Activated CD4-positive, alpha-beta T cell treated with anti-CD3 and anti-CD28 coated beads for 36 hours (primary cell): ENCODE data around the gene FPR1. TPM values are rescaled to one million over a fixed set of nuclear protein-coding genes. Genes with fewer than 3 reads are reported as not detected.
"Not testable (repeated sequence)": the region's sequence is repeated elsewhere in the genome, so short reads cannot be mapped to it uniquely, and the experiment has no call there.

ENCODE experiments used
- ATAC-seq: fragments of 200-7000 bp; cut with Tn5 transposase; one replicate; pipeline ENCODE4 v1.10.0; 2021; ENCODE audit warnings: mild to moderate bottlenecking, moderate library complexity
- CTCF ChIA-PET: fragments of 350-600 bp; sonication (Branson Sonifier 250); formaldehyde crosslinking; loops from one replicate; lab custom pipeline; 2021; ENCODE audit warnings: antibody characterized with exemption; lab: Charles Lee
- POLR2A ChIA-PET: fragments of 350-600 bp; sonication (Branson Sonifier 250); formaldehyde crosslinking; loops from one replicate; lab custom pipeline; 2021; ENCODE audit warnings: antibody characterized with exemption, inconsistent platforms; lab: Charles Lee
- DNase-seq: peaks from one replicate; pipeline ENCODE4 v3.0.0-alpha.2; 2020
- H3K27ac Mint-ChIP-seq: one replicate; pipeline ENCODE4 v1.8.0; 2021; ENCODE audit warnings: mixed read lengths
- H3K27me3 Mint-ChIP-seq: one replicate; pipeline ENCODE4 v1.8.0; 2021; ENCODE audit warnings: mixed read lengths
- H3K36me3 Mint-ChIP-seq: one replicate; pipeline ENCODE4 v1.8.0; 2021; ENCODE audit warnings: low read depth, mixed read lengths
- H3K4me1 Mint-ChIP-seq: one replicate; pipeline ENCODE4 v1.8.0; 2021; ENCODE audit warnings: mixed read lengths
- H3K4me3 Mint-ChIP-seq: one replicate; pipeline ENCODE4 v1.8.0; 2021; ENCODE audit warnings: mild to moderate bottlenecking, moderate library complexity, mixed read lengths
- H3K9me3 Mint-ChIP-seq: one replicate; pipeline ENCODE4 v1.8.0; 2021; ENCODE audit warnings: low read depth, mixed read lengths
- intact Hi-C, 2 experiments: fragments of 100-400 bp; cut with DNase I in 1 of 2; cut with micrococcal nuclease in 1 of 2; formaldehyde crosslinking; loops; one replicate each; pipeline versions ENCODE4 v1.14.2 to v1.15.1; 2022 to 2024; cut with DNase I, micrococcal nuclease
- total RNA-seq, 2 experiments: library from RNA; stranded (reverse); gene quantifications; one replicate each; pipeline ENCODE4 v1.2.3, GENCODE V29; 2021

The FPR1 gene
- total RNA-seq, 2 experiments from 2014 or later = not detected

GRCh38 chr19:51750400-51751094 lies 1.1 kb downstream of the FPR1 start:
- Mint-ChIP-seq H3K9me3 (no peaks in the 10 kb centered on the region), H3K4me1 (no peaks in the 10 kb centered on the region), H3K27ac (no peak overlapping the region), H3K27me3 (peaks cover 5% of the 10 kb centered on the region), H3K4me3 (no peak overlapping the region), H3K36me3 (no peaks in the 10 kb centered on the region)
- POLR2A ChIA-PET = no interaction called here
- ATAC-seq (no peak), DNase-seq (no peak)
- CTCF ChIA-PET = interaction anchor here (0.6 kb wide), 1 partner anchor 514 kb away, joined by 3 read pairs; no protein-coding TSS in a partner anchor
- intact Hi-C loops = no loop called here

- H3K4me3 Mint-ChIP-seq = no peak overlapping the region
- DNase-seq = no peak
- no peaks in the 10 kb centered on the region for H3K36me3 Mint-ChIP-seq
- H3K27me3 Mint-ChIP-seq = peaks cover 3% of the 10 kb centered on the region
- ChIA-PET POLR2A (no interaction called here), CTCF (no interaction called here)
- no peak for ATAC-seq
- no peaks in the 10 kb centered on the region for H3K9me3 Mint-ChIP-seq
- intact Hi-C loops = no loop called here
- no peaks in the 10 kb centered on the region for H3K4me1 Mint-ChIP-seq
- H3K27ac Mint-ChIP-seq = no peak overlapping the region
Observed at GRCh38 chr19:51749979-51750378, 1.7 kb downstream of the FPR1 start.

- H3K27ac Mint-ChIP-seq = no peak overlapping the region
- ChIA-PET CTCF (interaction anchor here (0.5 kb wide), 1 partner anchor 1171 kb away, joined by 4 read pairs; no protein-coding TSS in a partner anchor), POLR2A (no interaction called here)
- H3K4me1 Mint-ChIP-seq = no peaks in the 10 kb centered on the region
- H3K36me3 Mint-ChIP-seq = no peaks in the 10 kb centered on the region
- no peaks in the 10 kb centered on the region for H3K27me3 Mint-ChIP-seq
- H3K9me3 Mint-ChIP-seq = no peaks in the 10 kb centered on the region
- H3K4me3 Mint-ChIP-seq = no peak overlapping the region
- intact Hi-C loops = no loop called here
- ATAC-seq (no peak), DNase-seq (no peak)
Observed at GRCh38 chr19:51746731-51747130, 4.9 kb downstream of the FPR1 start.

GRCh38 chr19:51743405-51743804 lies 8.3 kb downstream of the FPR1 start:
- Mint-ChIP-seq H3K36me3 (no peaks in the 10 kb centered on the region), H3K4me3 (no peak overlapping the region), H3K27ac (no peak overlapping the region), H3K27me3 (peaks cover 2% of the 10 kb centered on the region), H3K9me3 (no peaks in the 10 kb centered on the region), H3K4me1 (no peaks in the 10 kb centered on the region)
- intact Hi-C loops = no loop called here
- POLR2A ChIA-PET = no interaction called here
- CTCF ChIA-PET = interaction anchor here (0.6 kb wide), 1 partner anchor 86 kb away, joined by 4 read pairs; no protein-coding TSS in a partner anchor
- ATAC-seq = no peak
- DNase-seq = no peak

GRCh38 chr19:51742789-51743188 lies 8.9 kb downstream of the FPR1 start:
- intact Hi-C loops = no loop called here
- POLR2A ChIA-PET = no interaction called here
- no peak for ATAC-seq

GRCh38 chr19:51740356-51740755 lies 11.3 kb downstream of the FPR1 start:
- no peak overlapping the region for H3K27ac Mint-ChIP-seq
- ChIA-PET CTCF (interaction anchor here (0.7 to 0.8 kb wide), 2 partner anchors 79 to 96 kb away, joined by 3 to 4 read pairs; no protein-coding TSS in a partner anchor), POLR2A (no interaction called here)
- no peaks in the 10 kb centered on the region for H3K4me1 Mint-ChIP-seq
- no peaks in the 10 kb centered on the region for H3K9me3 Mint-ChIP-seq
- intact Hi-C loops = no loop called here
- DNase-seq (no peak), ATAC-seq (no peak)
- H3K27me3 Mint-ChIP-seq = peaks cover 12% of the 10 kb centered on the region
- no peaks in the 10 kb centered on the region for H3K36me3 Mint-ChIP-seq
- H3K4me3 Mint-ChIP-seq = no peak overlapping the region

More at GRCh38 chr19:51742789-51743188, 8.9 kb downstream of the FPR1 start:
- H3K27ac Mint-ChIP-seq = no peak overlapping the region
- CTCF ChIA-PET = no interaction called here
- H3K36me3 Mint-ChIP-seq = no peaks in the 10 kb centered on the region
- DNase-seq = no peak
- H3K4me3 Mint-ChIP-seq = no peak overlapping the region
- H3K27me3 Mint-ChIP-seq = peaks cover 2% of the 10 kb centered on the region
- no peaks in the 10 kb centered on the region for H3K9me3 Mint-ChIP-seq
- H3K4me1 Mint-ChIP-seq = no peaks in the 10 kb centered on the region

GRCh38 chr19:51739466-51740213 lies 12.0 kb downstream of the FPR1 start:
- CTCF ChIA-PET = interaction anchor here (0.5 to 0.8 kb wide), 3 partner anchors 78 to 311 kb away, joined by 3 to 4 read pairs (median 3); no protein-coding TSS in a partner anchor
- no peaks in the 10 kb centered on the region for H3K4me1 Mint-ChIP-seq

GRCh38 chr19:51738523-51738922 lies 13.2 kb downstream of the FPR1 start:
- H3K4me3 Mint-ChIP-seq, ATAC-seq, H3K36me3 Mint-ChIP-seq, H3K27ac Mint-ChIP-seq, H3K4me1 Mint-ChIP-seq, intact Hi-C loops, POLR2A ChIA-PET, DNase-seq, H3K9me3 Mint-ChIP-seq: not testable (repeated sequence)
- CTCF ChIA-PET = interaction anchor here (0.6 to 1.3 kb wide), 2 partner anchors 42 to 266 kb away, joined by 3 read pairs; no protein-coding TSS in a partner anchor
- peaks cover 13% of the 10 kb centered on the region for H3K27me3 Mint-ChIP-seq

More at GRCh38 chr19:51739466-51740213, 12.0 kb downstream of the FPR1 start:
- no peaks in the 10 kb centered on the region for H3K9me3 Mint-ChIP-seq
- DNase-seq (no peak), ATAC-seq (no peak)
- POLR2A ChIA-PET = no interaction called here
- peaks cover 12% of the 10 kb centered on the region for H3K27me3 Mint-ChIP-seq
- intact Hi-C loops = no loop called here
- H3K4me3 Mint-ChIP-seq = no peak overlapping the region
- no peak overlapping the region for H3K27ac Mint-ChIP-seq
- H3K36me3 Mint-ChIP-seq = no peaks in the 10 kb centered on the region

GRCh38 chr19:51737924-51738323 lies 13.8 kb downstream of the FPR1 start:
- CTCF ChIA-PET = interaction anchor here (0.6 to 1.3 kb wide), 3 partner anchors 43 to 954 kb away, joined by 3 read pairs; no protein-coding TSS in a partner anchor
- no peak overlapping the region for H3K27ac Mint-ChIP-seq

GRCh38 chr19:51737389-51737788 lies 14.3 kb downstream of the FPR1 start:
- Mint-ChIP-seq H3K4me1 (no peaks in the 10 kb centered on the region), H3K27me3 (peaks cover 14% of the 10 kb centered on the region), H3K36me3 (no peaks in the 10 kb centered on the region), H3K9me3 (no peaks in the 10 kb centered on the region), H3K4me3 (no peak overlapping the region), H3K27ac (no peak overlapping the region)
- intact Hi-C loops = no loop called here
- DNase-seq (no peak), ATAC-seq (no peak)
- ChIA-PET CTCF (interaction anchor here (1.3 kb wide), 1 partner anchor 43 kb away, joined by 3 read pairs; no protein-coding TSS in a partner anchor), POLR2A (no interaction called here)

More at GRCh38 chr19:51737924-51738323, 13.8 kb downstream of the FPR1 start:
- Mint-ChIP-seq H3K27me3 (peaks cover 14% of the 10 kb centered on the region), H3K4me3 (no peak overlapping the region), H3K36me3 (no peaks in the 10 kb centered on the region), H3K4me1 (no peaks in the 10 kb centered on the region), H3K9me3 (no peaks in the 10 kb centered on the region)
- POLR2A ChIA-PET = no interaction called here
- no peak for DNase-seq
- ATAC-seq = no peak
- intact Hi-C loops = no loop called here

GRCh38 chr19:51735759-51736449 lies 15.8 kb downstream of the FPR1 start:
- no peak overlapping the region for H3K4me3 Mint-ChIP-seq
- H3K36me3 Mint-ChIP-seq = no peaks in the 10 kb centered on the region
- ATAC-seq (no peak), DNase-seq (no peak)
- POLR2A ChIA-PET = no interaction called here
- intact Hi-C loops = no loop called here
- H3K9me3 Mint-ChIP-seq = peaks cover under 1% of the 10 kb centered on the region
- CTCF ChIA-PET = no interaction called here
- no peak overlapping the region for H3K27ac Mint-ChIP-seq
- H3K27me3 Mint-ChIP-seq = peaks cover 17% of the 10 kb centered on the region
- no peaks in the 10 kb centered on the region for H3K4me1 Mint-ChIP-seq
